ENCODE data around the gene CEP135.
A peak's percentile ranks its signal among the peaks of the same experiment; 100 is the strongest.
"Not testable (repeated sequence)": the region's sequence is repeated elsewhere in the genome, so short reads cannot be mapped to it uniquely, and the experiment has no call there.

Gene CEP135

GRCh38 chr4:55927803-55928437 is 20.8 kb upstream of the CEP135 start:
- H3K36me3 ChIP-seq (ENCODE audit: insufficient read depth, low read length) = no peaks in the 10 kb centered on the region
- H3K9ac ChIP-seq (ENCODE audit: low read depth, low read length) = no peak overlapping the region
- no peaks in the 10 kb centered on the region for H3K9me3 ChIP-seq (ENCODE audit: control insufficient read depth, insufficient read depth, low read length)
- 0 out of 2 replicates have a peak, but pooled peaks cover 10% of the 10 kb centered on the region for H3K4me1 ChIP-seq (ENCODE audit: insufficient read depth, low read length)

- Histone ChIP-seq H3K9ac (ENCODE audit: low read depth, low read length) (no peak overlapping the region), H3K36me3 (ENCODE audit: insufficient read depth, low read length) (no peaks in the 10 kb centered on the region), H3K9me3 (ENCODE audit: control insufficient read depth, insufficient read depth, low read length) (no peaks in the 10 kb centered on the region), H3K4me1 (ENCODE audit: insufficient read depth, low read length) (0 out of 2 replicates have a peak, but pooled peaks cover 10% of the 10 kb centered on the region)
Observed at GRCh38 chr4:55928846-55929245, 19.9 kb upstream of the CEP135 start.

DNA sequence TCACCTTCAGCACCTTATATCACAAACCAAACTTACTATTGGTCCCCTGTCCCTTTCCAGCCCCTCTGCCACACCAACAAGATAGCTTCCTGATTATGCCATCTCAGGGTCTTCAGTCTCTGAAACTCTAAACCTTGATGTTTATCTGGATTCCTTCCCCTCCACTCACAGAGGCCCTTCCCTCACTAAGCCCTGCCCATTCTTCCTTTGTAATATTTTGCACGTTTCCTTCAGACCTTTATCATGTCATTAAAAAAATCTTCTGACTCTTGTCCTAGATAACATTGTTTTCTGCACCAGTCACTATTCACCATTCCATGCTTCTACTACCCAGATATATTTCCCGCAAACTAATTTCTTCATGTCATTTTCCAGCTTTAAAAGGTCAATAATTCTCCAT is 17.7 kb upstream of the CEP135 start:
- no peak overlapping the region for H3K9ac ChIP-seq (ENCODE audit: low read depth, low read length)

DNA sequence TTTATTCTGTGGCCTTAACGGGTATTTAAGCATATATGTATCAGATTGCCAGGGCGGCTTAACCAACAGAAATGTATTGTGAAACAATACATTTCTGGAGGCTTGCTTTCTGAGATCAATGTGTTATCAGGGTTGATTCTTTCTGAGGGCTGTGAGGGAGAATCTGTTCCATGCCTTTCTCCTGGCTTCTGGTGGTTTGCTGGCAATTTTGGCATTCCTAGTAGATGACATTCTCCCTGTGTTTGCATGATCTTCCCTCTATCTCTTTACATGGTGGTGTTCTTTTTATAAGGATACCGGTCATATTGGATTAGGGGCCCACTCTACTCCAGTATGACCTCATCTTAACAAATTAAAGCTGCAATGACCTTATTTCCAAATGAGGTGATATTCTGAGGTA is 16.9 kb upstream of the CEP135 start:
- Histone ChIP-seq H3K4me1 (ENCODE audit: insufficient read depth, low read length) (0 out of 2 replicates have a peak, but pooled peaks cover 3% of the 10 kb centered on the region), H3K9ac (ENCODE audit: low read depth, low read length) (no peak overlapping the region), H3K9me3 (ENCODE audit: control insufficient read depth, insufficient read depth, low read length) (no peaks in the 10 kb centered on the region), H3K36me3 (ENCODE audit: insufficient read depth, low read length) (no peaks in the 10 kb centered on the region)

More for the DNA sequence above, 17.7 kb upstream of the CEP135 start:
- 0 out of 2 replicates have a peak, but pooled peaks cover 10% of the 10 kb centered on the region for H3K4me1 ChIP-seq (ENCODE audit: insufficient read depth, low read length)
- no peaks in the 10 kb centered on the region for H3K9me3 ChIP-seq (ENCODE audit: control insufficient read depth, insufficient read depth, low read length)
- H3K36me3 ChIP-seq (ENCODE audit: insufficient read depth, low read length) = no peaks in the 10 kb centered on the region

DNA sequence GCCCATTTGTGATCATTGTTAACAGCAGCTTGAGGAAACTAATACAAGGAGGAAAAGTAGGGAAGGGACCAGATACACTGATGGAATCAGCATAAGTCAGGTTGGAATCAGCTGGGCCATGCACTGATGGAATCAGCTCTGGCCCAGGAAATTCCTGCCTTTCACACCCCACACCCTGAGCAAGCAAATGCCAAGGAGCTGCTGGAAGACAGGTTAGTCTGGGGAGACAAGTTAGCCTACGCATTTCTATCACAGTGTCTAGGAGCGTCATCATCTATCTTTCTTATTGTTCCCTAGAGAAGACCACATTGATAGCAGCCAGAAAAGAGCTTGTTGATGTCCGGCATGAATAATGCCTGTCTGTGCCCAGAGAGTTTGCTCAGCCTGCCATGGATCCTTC is 16.2 kb upstream of the CEP135 start:
- Histone ChIP-seq H3K36me3 (ENCODE audit: insufficient read depth, low read length) (no peaks in the 10 kb centered on the region), H3K9me3 (ENCODE audit: control insufficient read depth, insufficient read depth, low read length) (no peaks in the 10 kb centered on the region), H3K4me1 (ENCODE audit: insufficient read depth, low read length) (no peaks in the 10 kb centered on the region), H3K9ac (ENCODE audit: low read depth, low read length) (no peak overlapping the region)

DNA sequence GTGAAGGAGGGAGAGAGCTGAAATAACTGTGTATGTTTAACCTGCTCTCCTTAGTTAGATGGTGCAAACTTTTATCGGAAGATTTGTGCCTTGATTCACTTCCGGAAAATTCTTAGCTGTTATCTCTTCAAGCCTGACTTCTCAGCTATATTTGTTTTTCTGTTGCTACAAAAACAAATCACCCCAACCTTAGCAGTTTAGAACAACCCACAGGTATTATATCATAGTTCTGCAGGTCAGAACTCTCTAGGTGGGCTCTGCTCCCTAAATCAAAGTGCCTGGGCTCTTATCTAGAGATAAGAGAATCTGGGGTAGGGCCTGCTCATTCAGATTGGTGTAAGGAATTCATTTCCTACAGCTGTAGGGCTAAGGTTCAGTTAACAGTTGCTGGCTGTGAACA is 15.1 kb upstream of the CEP135 start:
- no peak overlapping the region for H3K9ac ChIP-seq (ENCODE audit: low read depth, low read length)
- H3K36me3 ChIP-seq (ENCODE audit: insufficient read depth, low read length) = no peaks in the 10 kb centered on the region
- no peaks in the 10 kb centered on the region for H3K9me3 ChIP-seq (ENCODE audit: control insufficient read depth, insufficient read depth, low read length)
- H3K4me1 ChIP-seq (ENCODE audit: insufficient read depth, low read length) = no peaks in the 10 kb centered on the region

GRCh38 chr4:55935907-55936306 is 12.8 kb upstream of the CEP135 start:
- H3K9me3 ChIP-seq (ENCODE audit: control insufficient read depth, insufficient read depth, low read length); H3K4me1 ChIP-seq (ENCODE audit: insufficient read depth, low read length); H3K36me3 ChIP-seq (ENCODE audit: insufficient read depth, low read length); H3K9ac ChIP-seq (ENCODE audit: low read depth, low read length): not testable (repeated sequence)

DNA sequence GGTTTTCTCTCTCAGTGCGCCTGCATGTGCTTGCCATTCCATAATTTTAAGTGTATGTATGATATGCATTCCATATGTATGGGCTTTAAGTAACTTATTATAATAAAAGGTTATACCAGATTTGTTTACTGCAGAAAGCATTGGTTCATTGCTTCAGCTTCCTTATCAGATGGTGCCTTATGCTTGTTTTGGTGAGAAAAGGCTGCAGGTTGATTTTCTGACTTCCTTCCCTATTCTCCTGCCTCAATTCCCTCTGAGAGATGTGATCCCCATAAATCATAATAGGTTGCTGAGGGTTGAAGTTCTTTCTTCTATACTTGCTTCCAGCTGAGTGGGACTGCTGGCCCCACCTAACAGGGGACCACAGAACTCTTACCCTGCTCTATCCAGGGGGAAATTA is 10.3 kb upstream of the CEP135 start:
- H3K9me3 ChIP-seq (ENCODE audit: control insufficient read depth, insufficient read depth, low read length) = no peaks in the 10 kb centered on the region
- no peaks in the 10 kb centered on the region for H3K4me1 ChIP-seq (ENCODE audit: insufficient read depth, low read length)
- H3K9ac ChIP-seq (ENCODE audit: low read depth, low read length) = no peak overlapping the region
- no peaks in the 10 kb centered on the region for H3K36me3 ChIP-seq (ENCODE audit: insufficient read depth, low read length)

DNA sequence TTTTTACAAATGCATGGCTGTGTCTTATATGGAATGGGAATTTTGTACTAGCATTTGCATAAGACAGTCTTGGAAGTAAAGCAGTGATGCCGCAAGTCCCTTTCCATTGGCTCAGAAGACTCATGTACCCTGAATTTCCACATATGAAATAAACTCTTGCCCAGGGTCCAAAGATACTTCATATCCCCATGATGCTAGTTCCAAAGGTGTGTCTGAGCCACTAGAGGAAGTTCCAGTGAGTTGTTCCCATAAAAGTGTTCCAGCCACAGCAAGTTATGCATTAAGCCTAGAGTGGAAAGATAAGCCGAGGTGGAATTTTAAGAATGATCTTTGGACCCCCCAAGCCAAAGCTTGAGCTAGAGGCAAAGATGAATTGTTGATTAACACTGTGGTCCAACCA is 9.3 kb upstream of the CEP135 start:
- H3K36me3 ChIP-seq (ENCODE audit: insufficient read depth, low read length) = no peaks in the 10 kb centered on the region
- H3K4me1 ChIP-seq (ENCODE audit: insufficient read depth, low read length) = no peaks in the 10 kb centered on the region
- H3K9me3 ChIP-seq (ENCODE audit: control insufficient read depth, insufficient read depth, low read length) = no peaks in the 10 kb centered on the region
- H3K9ac ChIP-seq (ENCODE audit: low read depth, low read length) = no peak overlapping the region

- Histone ChIP-seq H3K9ac (ENCODE audit: low read depth, low read length) (no peak overlapping the region), H3K9me3 (ENCODE audit: control insufficient read depth, insufficient read depth, low read length) (no peaks in the 10 kb centered on the region), H3K4me1 (ENCODE audit: insufficient read depth, low read length) (peaks cover under 1% of the 10 kb centered on the region; the same call in 1 of the 2 replicates), H3K36me3 (ENCODE audit: insufficient read depth, low read length) (no peaks in the 10 kb centered on the region)
Observed at GRCh38 chr4:55941881-55942396, 6.8 kb upstream of the CEP135 start.

DNA sequence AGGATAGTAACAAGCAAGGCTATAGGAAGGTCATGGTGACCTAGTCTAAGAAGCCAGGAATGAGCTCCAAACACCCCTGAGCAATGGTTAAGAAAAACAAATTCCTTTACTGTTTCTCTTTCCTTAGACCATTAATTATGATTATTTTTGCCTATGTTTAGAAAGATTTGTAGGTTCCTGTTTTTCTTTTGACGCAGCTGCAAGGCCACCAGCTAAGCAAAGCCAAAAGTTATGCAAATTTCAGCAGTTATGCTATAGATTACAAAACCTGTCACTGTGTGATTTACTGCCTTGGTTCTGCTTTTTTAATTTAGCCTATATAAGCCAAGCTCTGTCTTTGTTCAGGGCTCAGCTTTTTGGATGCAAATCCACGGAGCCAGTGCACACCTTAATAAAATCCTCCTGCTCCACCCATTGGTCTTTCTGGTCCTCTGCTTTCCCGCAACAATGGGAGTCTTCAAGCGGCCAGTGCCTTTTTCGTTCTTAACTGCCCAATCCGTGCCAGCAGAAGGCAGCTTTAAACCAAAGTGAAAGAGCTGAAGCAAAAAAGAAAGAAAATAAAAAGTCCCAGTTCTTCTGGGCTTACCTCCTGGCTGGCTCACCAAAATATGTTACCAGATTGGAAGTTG is 1.4 kb upstream of the CEP135 start:
- Histone ChIP-seq H3K4me1 (ENCODE audit: insufficient read depth, low read length) (peaks cover 17% of the 10 kb centered on the region), H3K9ac (ENCODE audit: low read depth, low read length) (no peak overlapping the region; the same call in 1 of the 2 replicates), H3K36me3 (ENCODE audit: insufficient read depth, low read length) (no peaks in the 10 kb centered on the region), H3K9me3 (ENCODE audit: control insufficient read depth, insufficient read depth, low read length) (no peaks in the 10 kb centered on the region)

DNA sequence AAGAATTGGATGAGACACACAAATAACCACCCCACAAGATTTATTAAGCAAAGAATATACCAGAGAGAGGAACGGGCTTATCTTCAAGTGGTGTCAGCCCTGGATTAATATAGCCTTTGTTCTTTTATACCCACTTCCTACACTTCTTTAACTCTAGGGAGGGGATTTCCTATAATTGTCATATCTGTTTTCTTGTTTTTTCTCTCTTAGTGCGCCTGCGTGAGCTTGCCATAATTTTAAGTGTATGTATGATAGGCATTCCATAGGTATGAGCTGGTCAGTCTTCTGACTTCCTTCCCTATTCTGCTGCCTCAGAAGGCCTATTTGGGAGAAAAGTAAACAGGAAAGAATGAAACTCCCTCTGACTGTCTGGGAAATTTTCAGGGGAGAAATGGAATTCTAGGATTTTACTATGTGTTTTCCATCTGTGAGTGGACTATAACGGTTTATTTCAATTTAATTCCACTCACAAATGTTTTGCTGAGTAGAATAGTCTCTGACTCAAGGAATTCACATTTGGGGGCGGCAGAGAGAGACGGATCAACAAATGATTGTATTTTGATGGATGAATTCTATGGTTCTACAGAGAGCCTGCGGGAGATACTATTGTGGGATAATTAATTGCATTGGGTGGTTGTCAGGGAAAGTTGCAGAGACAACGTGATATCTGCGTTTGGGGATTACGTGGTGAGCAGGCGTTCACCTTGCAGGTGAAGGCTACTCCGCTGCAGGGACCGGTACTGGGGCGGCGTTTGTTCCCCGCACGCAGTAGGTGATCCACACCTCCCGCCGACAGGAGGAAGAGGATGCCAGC is 626 bp upstream of the CEP135 start:
- Histone ChIP-seq H3K36me3 (ENCODE audit: insufficient read depth, low read length) (no peaks in the 10 kb centered on the region), H3K4me1 (ENCODE audit: insufficient read depth, low read length) (peaks cover 17% of the 10 kb centered on the region), H3K9me3 (ENCODE audit: control insufficient read depth, insufficient read depth, low read length) (no peaks in the 10 kb centered on the region), H3K9ac (ENCODE audit: low read depth, low read length) (peak overlapping the region; percentile 77)

GRCh38 chr4:55949482-55949802 is 697 bp downstream of the CEP135 start:
- H3K9ac ChIP-seq (ENCODE audit: low read depth, low read length) = peak overlapping the region; percentile 77
- H3K9me3 ChIP-seq (ENCODE audit: control insufficient read depth, insufficient read depth, low read length) = no peaks in the 10 kb centered on the region
- H3K4me1 ChIP-seq (ENCODE audit: insufficient read depth, low read length) = peaks cover 17% of the 10 kb centered on the region
- H3K36me3 ChIP-seq (ENCODE audit: insufficient read depth, low read length) = no peaks in the 10 kb centered on the region; the same call in 1 of the 2 replicates

DNA sequence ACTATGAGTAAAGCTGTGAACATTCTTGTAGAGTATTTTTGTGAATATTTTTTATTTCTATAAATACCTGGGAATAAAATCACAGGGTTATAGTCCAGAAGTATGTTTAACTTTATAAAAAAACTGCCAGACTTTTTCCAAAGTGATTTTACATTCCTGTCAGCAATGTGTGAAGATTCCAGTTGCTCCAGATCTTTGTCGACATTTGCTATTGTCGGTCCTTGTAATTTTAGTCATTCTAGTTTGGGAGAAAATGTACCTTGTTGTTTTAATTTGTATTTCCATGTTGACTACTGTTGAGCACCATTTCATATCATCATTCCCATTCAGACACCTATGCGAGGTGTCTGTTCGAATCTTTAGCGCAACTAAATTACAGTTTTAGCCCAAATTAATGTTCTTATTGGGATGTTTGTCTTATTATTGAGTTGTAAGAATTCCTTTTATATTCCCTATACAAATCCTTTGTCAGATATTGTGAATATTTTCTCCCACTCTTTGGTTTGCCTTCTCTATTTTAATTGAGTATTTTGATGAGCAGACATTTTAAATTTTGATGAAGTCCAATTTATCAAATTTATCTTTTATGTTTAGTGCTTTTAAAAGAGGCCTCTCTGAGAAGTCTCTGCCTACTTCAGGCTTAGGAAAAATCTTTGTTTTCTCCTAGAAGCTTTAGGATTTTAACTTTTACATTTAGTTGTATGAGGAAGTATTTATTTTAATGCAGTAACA is 2.6 kb downstream of the CEP135 start:
- H3K9me3 ChIP-seq (ENCODE audit: control insufficient read depth, insufficient read depth, low read length) = no peaks in the 10 kb centered on the region
- H3K9ac ChIP-seq (ENCODE audit: low read depth, low read length) = no peak overlapping the region
- H3K36me3 ChIP-seq (ENCODE audit: insufficient read depth, low read length) = no peaks in the 10 kb centered on the region; the same call in 1 of the 2 replicates
- peaks cover 17% of the 10 kb centered on the region for H3K4me1 ChIP-seq (ENCODE audit: insufficient read depth, low read length)
